Upper lobe of left lung (tissue), 4 donors: Measurements from ENCODE around the gene KIF26B.

Experiments used
- CTCF ChIP-seq, 6 experiments: fragments of 450-650 bp in 4 of 6; fragments of 200-600 bp in 2 of 6; sonication (generic) in 2 of 6; IDR thresholded peaks; one replicate each; pipeline ENCODE4 v1.5.1; 2016 to 2019; ENCODE audit warnings: antibody characterized with exemption in 6 of 6
- POLR2A ChIP-seq, 4 donors: fragments of 450-650 bp; IDR thresholded peaks; one replicate each; pipeline ENCODE4 v1.5.1; 2016 to 2017; ENCODE audit warnings: antibody characterized with exemption in 4 of 4, mild to moderate bottlenecking in 2 of 4

- TF ChIP-seq POLR2A (IDR thresholded peaks at IDR 0.05) = no peak
- no peak for TF ChIP-seq CTCF (IDR thresholded peaks at IDR 0.05)
These were observed 90.4 kb downstream of the KIF26B start for GRCh38 chr1:245245021-245245667.
